HepG2 (cell line): ENCODE data around the gene DNAJB12. TPM values are rescaled to one million over a fixed set of nuclear protein-coding genes. Genes with fewer than 3 reads are reported as not detected.

Source experiments
- ATAC-seq: fragments of 200-7000 bp; cut with Tn5 transposase; 3 replicates; pipeline ENCODE4 v1.9.1; 2020; ENCODE audit warnings: mild to moderate bottlenecking, moderate library complexity
- BruUV-seq: library from RNA; stranded (reverse); fragments of 400-500 nt; replicated peaks from 2 replicates; lab custom pipeline; 2021; lab: Mats Ljungman, UMichigan
- CTCF ChIA-PET: fragments of 300-600 bp; formaldehyde crosslinking; extraction: SDS; loops from one replicate; lab custom pipeline; 2021; ENCODE audit warnings: low total read pairs, inconsistent platforms, low intra/inter-chr PET ratio; lab: Yijun Ruan, JAX
- POLR2A ChIA-PET: fragments of 350-600 bp; sonication (Branson Sonifier 250); formaldehyde crosslinking; loops from one replicate; lab custom pipeline; 2020; ENCODE audit warnings: antibody characterized with exemption, inconsistent platforms; lab: Yijun Ruan, JAX
- DNase-seq: peaks from one replicate; pipeline ENCODE4 v3.0.0-alpha.2; 2015; ENCODE audit warnings: low spot score
- FAIRE-seq: peaks from 3 replicates; lab custom pipeline; 2011; peaks lifted over from hg19 to GRCh38; lab: Jason Lieb, UNC
- H2AFZ ChIP-seq: one replicate; pipeline ENCODE4 v1.6.1; 2011; ENCODE audit warnings: low read length, inconsistent platforms
- H3K27ac ChIP-seq: fragments of 300-600 bp; 3 replicates; pipeline ENCODE4 v1.8.0; 2011; ENCODE audit warnings: mixed run types, mild to moderate bottlenecking, mixed read lengths, low read length, inconsistent platforms; ENCODE audit not compliant: insufficient read depth; ENCODE audit errors: extremely low read length
- H3K27me3 ChIP-seq, 2 experiments: fragments of 200-600 bp in 1 of 2; 2 replicates in 1 of 2; 3 replicates in 1 of 2; pipeline versions ENCODE4 v1.6.0 to v1.8.0; 2011; ENCODE audit warnings: low read length in 2 of 2, mild to moderate bottlenecking in 2 of 2, moderate library complexity in 2 of 2, inconsistent platforms in 1 of 2; ENCODE audit not compliant: insufficient read depth in 2 of 2, control insufficient read depth in 1 of 2
- H3K36me3 ChIP-seq, 2 experiments: fragments of 200-600 bp in 1 of 2; replicated peaks in 1 of 2; 2 replicates in 1 of 2; 3 replicates in 1 of 2; pipeline versions ENCODE4 v1.5.1 to v1.8.0; 2011; ENCODE audit warnings: low read length in 2 of 2, inconsistent platforms in 1 of 2; ENCODE audit not compliant: insufficient read depth in 2 of 2, control insufficient read depth in 1 of 2
- H3K4me1 ChIP-seq: 2 replicates; pipeline ENCODE4 v1.5.1; 2012; ENCODE audit warnings: low read length, inconsistent platforms; ENCODE audit not compliant: insufficient read depth
- H3K4me2 ChIP-seq: 2 replicates; pipeline ENCODE4 v1.6.0; 2011; ENCODE audit warnings: low read depth, low read length, inconsistent platforms
- H3K4me3 ChIP-seq, 3 experiments: fragments of 200-600 bp in 1 of 3; sonication (generic), shearing (Covaris generic) in 1 of 3; replicated peaks in 1 of 3; 2 replicates each; pipeline ENCODE4 v1.5.1; 2011 to 2016; ENCODE audit warnings: low read length in 3 of 3, inconsistent platforms in 2 of 3, low read depth in 2 of 3, mild to moderate bottlenecking in 2 of 3, control low read depth in 1 of 3, mixed read lengths in 1 of 3; ENCODE audit not compliant: insufficient read depth in 1 of 3
- H3K79me2 ChIP-seq: one replicate; pipeline ENCODE4 v1.6.1; 2011; ENCODE audit warnings: low read length, inconsistent platforms; ENCODE audit not compliant: insufficient read depth
- H3K9ac ChIP-seq: 2 replicates; pipeline ENCODE4 v1.6.0; 2011; ENCODE audit warnings: mild to moderate bottlenecking, low read depth, low read length, inconsistent platforms; ENCODE audit not compliant: insufficient read depth
- H3K9me3 ChIP-seq: 2 replicates; pipeline ENCODE4 v1.5.1; 2012; ENCODE audit warnings: mild to moderate bottlenecking, low read length
- H4K20me1 ChIP-seq: 2 replicates; pipeline ENCODE4 v1.6.0; 2011; ENCODE audit warnings: inconsistent platforms, mild to moderate bottlenecking, low read length, moderate library complexity; ENCODE audit not compliant: insufficient read depth
- STAG1 ChIP-seq: sonication (generic); formaldehyde crosslinking; IDR thresholded peaks from 2 replicates; pipeline ENCODE4 v1.4.0; 2020; ENCODE audit warnings: missing genetic modification reagents
- ZMYM4 ChIP-seq: sonication (generic); formaldehyde crosslinking; IDR thresholded peaks from 2 replicates; pipeline ENCODE4 v1.8.1; 2023; ENCODE audit warnings: mild to moderate bottlenecking, missing genetic modification reagents
- ZNF136 ChIP-seq: sonication (generic); formaldehyde crosslinking; IDR thresholded peaks from 2 replicates; pipeline ENCODE4 v1.8.1; 2022; ENCODE audit warnings: low read depth, mild to moderate bottlenecking, moderate library complexity, missing genetic modification reagents
- WGBS: methylation state at CpG from one replicate; pipeline ENCODE4 v1.1.6; 2017; ENCODE audit warnings: low lambda C conversion rate; 5-methylcytosine and 5-hydroxymethylcytosine counted together
- in situ Hi-C: cut with HindIII; loops from 2 replicates; pipeline ENCODE4 v1.10.0; 2017; ENCODE audit warnings: low pct_unique_long_range_greater_than_20kb; ENCODE audit not compliant: extremely low pct_ligation_motif_present
- intact Hi-C: fragments of 100-400 bp; cut with micrococcal nuclease; formaldehyde crosslinking; loops from one replicate; pipeline ENCODE4 v1.10.0; 2022; ENCODE audit not compliant: unreplicated experiment
- polyA plus RNA-seq, 8 experiments: library from polyadenylated mRNA; depleted of rRNA in 3 of 8; stranded (reverse) in 7 of 8; unstranded in 1 of 8; fragments of >200 nt; fragmentation: Illumina TruSeq in 4 of 8; extraction: Trizol in 4 of 8; gene quantifications; 2 replicates each; pipeline versions ENCODE4 v1.2.1 to v1.2.3, GENCODE V29; 2011 to 2016; ENCODE audit warnings: low read depth in 4 of 8, missing spikeins in 1 of 8, mixed read lengths in 1 of 8; ENCODE audit not compliant: insufficient read depth in 1 of 8
- total RNA-seq, 5 experiments: library from RNA; depleted of rRNA; stranded (reverse); fragments of >200 nt; fragmentation: Illumina TruSeq; extraction: Trizol; gene quantifications; 2 replicates each; pipeline ENCODE4 v1.2.3, GENCODE V29; 2016; ENCODE audit warnings: low read depth in 1 of 5
- TF ChIP-seq, protein P1 (sequence below): IDR thresholded peaks from 2 replicates; pipeline ENCODE4 v1.6.1; 2012; ENCODE audit warnings: inconsistent platforms
- TF ChIP-seq, protein P2 (sequence below): sonication (generic); formaldehyde crosslinking; IDR thresholded peaks from 2 replicates; pipeline ENCODE4 v1.4.0; 2020; ENCODE audit warnings: missing genetic modification reagents
- TF ChIP-seq, protein P3 (sequence below): sonication (generic); formaldehyde crosslinking; IDR thresholded peaks from 2 replicates; pipeline ENCODE4 v1.4.0; 2020; ENCODE audit warnings: missing genetic modification reagents
- TF ChIP-seq, protein P4 (sequence below): sonication (generic); formaldehyde crosslinking; IDR thresholded peaks from 2 replicates; pipeline ENCODE4 v1.8.0; 2022; ENCODE audit warnings: mild to moderate bottlenecking, missing genetic modification reagents
- TF ChIP-seq, protein P5 (sequence below): sonication (generic); formaldehyde crosslinking; IDR thresholded peaks from 2 replicates; pipeline ENCODE4 v1.4.0; 2020; ENCODE audit warnings: missing genetic modification reagents, borderline replicate concordance
- TF ChIP-seq, protein P6 (sequence below): sonication (generic); formaldehyde crosslinking; IDR thresholded peaks from 2 replicates; pipeline ENCODE4 v1.4.0; 2020; ENCODE audit warnings: missing genetic modification reagents

Gene DNAJB12
- total and polyA plus RNA-seq, 2 of the 13 experiments (the other 11 are each of a cell fraction or from before 2014, with no cell fraction given): 10.8 to 18.2 TPM

DNA sequence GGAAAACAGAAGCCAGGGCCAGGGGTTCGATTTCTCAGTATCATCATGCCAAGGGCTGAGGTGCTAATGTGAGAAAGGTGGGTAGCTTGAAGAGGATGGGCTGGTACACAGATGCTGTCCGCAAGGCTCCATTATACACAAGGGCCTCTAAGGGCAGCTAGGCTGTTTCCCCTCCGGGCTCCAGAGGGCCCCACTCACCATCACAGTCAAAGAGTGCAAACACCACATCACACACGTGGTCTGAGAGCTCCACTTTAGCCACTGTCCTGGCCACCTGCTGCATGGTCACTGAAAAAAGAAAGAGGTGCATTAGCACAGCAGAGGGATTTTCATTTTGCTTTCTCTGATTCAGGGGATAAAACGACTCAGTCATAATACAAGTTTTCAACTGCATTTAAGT is 20.9 kb upstream of the DNAJB12 start (continued):
- TF ChIP-seq, protein P1, sequence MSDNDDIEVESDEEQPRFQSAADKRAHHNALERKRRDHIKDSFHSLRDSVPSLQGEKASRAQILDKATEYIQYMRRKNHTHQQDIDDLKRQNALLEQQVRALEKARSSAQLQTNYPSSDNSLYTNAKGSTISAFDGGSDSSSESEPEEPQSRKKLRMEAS: peak; percentile 61
- TF ChIP-seq, protein P2, sequence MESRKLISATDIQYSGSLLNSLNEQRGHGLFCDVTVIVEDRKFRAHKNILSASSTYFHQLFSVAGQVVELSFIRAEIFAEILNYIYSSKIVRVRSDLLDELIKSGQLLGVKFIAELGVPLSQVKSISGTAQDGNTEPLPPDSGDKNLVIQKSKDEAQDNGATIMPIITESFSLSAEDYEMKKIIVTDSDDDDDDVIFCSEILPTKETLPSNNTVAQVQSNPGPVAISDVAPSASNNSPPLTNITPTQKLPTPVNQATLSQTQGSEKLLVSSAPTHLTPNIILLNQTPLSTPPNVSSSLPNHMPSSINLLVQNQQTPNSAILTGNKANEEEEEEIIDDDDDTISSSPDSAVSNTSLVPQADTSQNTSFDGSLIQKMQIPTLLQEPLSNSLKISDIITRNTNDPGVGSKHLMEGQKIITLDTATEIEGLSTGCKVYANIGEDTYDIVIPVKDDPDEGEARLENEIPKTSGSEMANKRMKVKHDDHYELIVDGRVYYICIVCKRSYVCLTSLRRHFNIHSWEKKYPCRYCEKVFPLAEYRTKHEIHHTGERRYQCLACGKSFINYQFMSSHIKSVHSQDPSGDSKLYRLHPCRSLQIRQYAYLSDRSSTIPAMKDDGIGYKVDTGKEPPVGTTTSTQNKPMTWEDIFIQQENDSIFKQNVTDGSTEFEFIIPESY (CRISPR knock-in tag): 0 out of 2 replicates have a peak, but pooled peaks have one; percentile 9
- peak; percentile 64; the same call in 1 of the 2 replicates for TF ChIP-seq ZMYM4 (CRISPR knock-in tag)
- TF ChIP-seq, protein P3, sequence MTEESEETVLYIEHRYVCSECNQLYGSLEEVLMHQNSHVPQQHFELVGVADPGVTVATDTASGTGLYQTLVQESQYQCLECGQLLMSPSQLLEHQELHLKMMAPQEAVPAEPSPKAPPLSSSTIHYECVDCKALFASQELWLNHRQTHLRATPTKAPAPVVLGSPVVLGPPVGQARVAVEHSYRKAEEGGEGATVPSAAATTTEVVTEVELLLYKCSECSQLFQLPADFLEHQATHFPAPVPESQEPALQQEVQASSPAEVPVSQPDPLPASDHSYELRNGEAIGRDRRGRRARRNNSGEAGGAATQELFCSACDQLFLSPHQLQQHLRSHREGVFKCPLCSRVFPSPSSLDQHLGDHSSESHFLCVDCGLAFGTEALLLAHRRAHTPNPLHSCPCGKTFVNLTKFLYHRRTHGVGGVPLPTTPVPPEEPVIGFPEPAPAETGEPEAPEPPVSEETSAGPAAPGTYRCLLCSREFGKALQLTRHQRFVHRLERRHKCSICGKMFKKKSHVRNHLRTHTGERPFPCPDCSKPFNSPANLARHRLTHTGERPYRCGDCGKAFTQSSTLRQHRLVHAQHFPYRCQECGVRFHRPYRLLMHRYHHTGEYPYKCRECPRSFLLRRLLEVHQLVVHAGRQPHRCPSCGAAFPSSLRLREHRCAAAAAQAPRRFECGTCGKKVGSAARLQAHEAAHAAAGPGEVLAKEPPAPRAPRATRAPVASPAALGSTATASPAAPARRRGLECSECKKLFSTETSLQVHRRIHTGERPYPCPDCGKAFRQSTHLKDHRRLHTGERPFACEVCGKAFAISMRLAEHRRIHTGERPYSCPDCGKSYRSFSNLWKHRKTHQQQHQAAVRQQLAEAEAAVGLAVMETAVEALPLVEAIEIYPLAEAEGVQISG: peak; percentile 89
- peak; percentile 80 for TF ChIP-seq STAG1

DNA sequence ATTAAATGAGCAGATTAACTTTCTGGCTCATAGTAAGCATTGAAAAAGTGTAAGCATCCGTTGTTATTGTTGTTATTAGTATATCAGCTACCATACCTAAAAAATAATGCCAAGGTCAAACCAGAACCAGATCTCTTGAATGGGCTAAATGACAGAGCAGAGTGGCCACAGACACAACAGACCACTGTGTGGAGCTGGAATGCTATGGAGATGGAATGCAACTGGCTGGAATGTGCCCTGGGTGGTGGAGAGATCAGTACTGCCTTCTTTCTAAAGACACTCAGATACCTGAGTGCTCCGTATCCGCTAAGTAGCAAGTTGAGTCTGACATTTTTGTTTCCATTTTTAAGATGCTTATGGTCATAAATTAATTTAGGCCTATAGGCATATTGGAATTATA is 20.5 kb upstream of the DNAJB12 start:
- Histone ChIP-seq H3K79me2 (no peaks in the 10 kb centered on the region), H3K4me1 (no peaks in the 10 kb centered on the region), H3K27me3 (no peaks in the 10 kb centered on the region), H2AFZ (no peak overlapping the region), H3K9ac (no peak overlapping the region), H3K4me3 (no peak overlapping the region), H3K4me2 (no peak overlapping the region), H3K27ac (no peak overlapping the region), H3K36me3 (peaks cover 8 to 40% of the 10 kb centered on the region in 2 experiments; a peak in 4 of 5 replicates), H3K9me3 (no peaks in the 10 kb centered on the region), H4K20me1 (no peaks in the 10 kb centered on the region)
- 97% methylated on average over 3 of the region's 3 CpGs for WGBS
- intact Hi-C loops (loop anchor here (1.0 to 10.0 kb wide), 3 partner anchors 251 to 690 kb away; partner anchors contain the start of gene MICU1), in situ Hi-C loops (no loop called here)
- ChIA-PET POLR2A (interaction anchor here (1.7 kb wide), 1 partner anchor 20 kb away, joined by 5 read pairs; the partner anchor contains the start of gene DNAJB12), CTCF (interaction anchor here (1.2 kb wide), 1 partner anchor 459 kb away, joined by 3 read pairs; no protein-coding TSS in a partner anchor)
- BruUV-seq: no TSS peak
- ATAC-seq (peak; percentile 68), DNase-seq (no peak), FAIRE-seq (peak; percentile 37)
- TF ChIP-seq, protein P4, sequence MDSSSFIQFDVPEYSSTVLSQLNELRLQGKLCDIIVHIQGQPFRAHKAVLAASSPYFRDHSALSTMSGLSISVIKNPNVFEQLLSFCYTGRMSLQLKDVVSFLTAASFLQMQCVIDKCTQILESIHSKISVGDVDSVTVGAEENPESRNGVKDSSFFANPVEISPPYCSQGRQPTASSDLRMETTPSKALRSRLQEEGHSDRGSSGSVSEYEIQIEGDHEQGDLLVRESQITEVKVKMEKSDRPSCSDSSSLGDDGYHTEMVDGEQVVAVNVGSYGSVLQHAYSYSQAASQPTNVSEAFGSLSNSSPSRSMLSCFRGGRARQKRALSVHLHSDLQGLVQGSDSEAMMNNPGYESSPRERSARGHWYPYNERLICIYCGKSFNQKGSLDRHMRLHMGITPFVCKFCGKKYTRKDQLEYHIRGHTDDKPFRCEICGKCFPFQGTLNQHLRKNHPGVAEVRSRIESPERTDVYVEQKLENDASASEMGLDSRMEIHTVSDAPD (CRISPR knock-in tag): no peak
- TF ChIP-seq ZNF136 (CRISPR knock-in tag): no peak
- TF ChIP-seq, protein P5, sequence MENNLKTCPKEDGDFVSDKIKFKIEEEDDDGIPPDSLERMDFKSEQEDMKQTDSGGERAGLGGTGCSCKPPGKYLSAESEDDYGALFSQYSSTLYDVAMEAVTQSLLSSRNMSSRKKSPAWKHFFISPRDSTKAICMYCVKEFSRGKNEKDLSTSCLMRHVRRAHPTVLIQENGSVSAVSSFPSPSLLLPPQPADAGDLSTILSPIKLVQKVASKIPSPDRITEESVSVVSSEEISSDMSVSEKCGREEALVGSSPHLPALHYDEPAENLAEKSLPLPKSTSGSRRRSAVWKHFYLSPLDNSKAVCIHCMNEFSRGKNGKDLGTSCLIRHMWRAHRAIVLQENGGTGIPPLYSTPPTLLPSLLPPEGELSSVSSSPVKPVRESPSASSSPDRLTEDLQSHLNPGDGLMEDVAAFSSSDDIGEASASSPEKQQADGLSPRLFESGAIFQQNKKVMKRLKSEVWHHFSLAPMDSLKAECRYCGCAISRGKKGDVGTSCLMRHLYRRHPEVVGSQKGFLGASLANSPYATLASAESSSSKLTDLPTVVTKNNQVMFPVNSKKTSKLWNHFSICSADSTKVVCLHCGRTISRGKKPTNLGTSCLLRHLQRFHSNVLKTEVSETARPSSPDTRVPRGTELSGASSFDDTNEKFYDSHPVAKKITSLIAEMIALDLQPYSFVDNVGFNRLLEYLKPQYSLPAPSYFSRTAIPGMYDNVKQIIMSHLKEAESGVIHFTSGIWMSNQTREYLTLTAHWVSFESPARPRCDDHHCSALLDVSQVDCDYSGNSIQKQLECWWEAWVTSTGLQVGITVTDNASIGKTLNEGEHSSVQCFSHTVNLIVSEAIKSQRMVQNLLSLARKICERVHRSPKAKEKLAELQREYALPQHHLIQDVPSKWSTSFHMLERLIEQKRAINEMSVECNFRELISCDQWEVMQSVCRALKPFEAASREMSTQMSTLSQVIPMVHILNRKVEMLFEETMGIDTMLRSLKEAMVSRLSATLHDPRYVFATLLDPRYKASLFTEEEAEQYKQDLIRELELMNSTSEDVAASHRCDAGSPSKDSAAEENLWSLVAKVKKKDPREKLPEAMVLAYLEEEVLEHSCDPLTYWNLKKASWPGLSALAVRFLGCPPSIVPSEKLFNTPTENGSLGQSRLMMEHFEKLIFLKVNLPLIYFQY (CRISPR knock-in tag): no peak
- TF ChIP-seq, protein P6, sequence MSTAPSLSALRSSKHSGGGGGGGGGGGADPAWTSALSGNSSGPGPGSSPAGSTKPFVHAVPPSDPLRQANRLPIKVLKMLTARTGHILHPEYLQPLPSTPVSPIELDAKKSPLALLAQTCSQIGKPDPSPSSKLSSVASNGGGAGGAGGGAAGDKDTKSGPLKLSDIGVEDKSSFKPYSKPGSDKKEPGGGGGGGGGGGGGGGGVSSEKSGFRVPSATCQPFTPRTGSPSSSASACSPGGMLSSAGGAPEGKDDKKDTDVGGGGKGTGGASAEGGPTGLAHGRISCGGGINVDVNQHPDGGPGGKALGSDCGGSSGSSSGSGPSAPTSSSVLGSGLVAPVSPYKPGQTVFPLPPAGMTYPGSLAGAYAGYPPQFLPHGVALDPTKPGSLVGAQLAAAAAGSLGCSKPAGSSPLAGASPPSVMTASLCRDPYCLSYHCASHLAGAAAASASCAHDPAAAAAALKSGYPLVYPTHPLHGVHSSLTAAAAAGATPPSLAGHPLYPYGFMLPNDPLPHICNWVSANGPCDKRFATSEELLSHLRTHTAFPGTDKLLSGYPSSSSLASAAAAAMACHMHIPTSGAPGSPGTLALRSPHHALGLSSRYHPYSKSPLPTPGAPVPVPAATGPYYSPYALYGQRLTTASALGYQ (CRISPR knock-in tag): no peak
